HG03039 (cell line): ENCODE measurements around the gene ADAMTS9.

ENCODE experiments used
- ATAC-seq: cut with Tn5 transposase; IDR thresholded peaks from one replicate; pipeline ENCODE4 v1.9.1; 2021; ENCODE audit warnings: mild to moderate bottlenecking, moderate library complexity; ENCODE audit not compliant: unreplicated experiment

The ADAMTS9 gene, protein sequence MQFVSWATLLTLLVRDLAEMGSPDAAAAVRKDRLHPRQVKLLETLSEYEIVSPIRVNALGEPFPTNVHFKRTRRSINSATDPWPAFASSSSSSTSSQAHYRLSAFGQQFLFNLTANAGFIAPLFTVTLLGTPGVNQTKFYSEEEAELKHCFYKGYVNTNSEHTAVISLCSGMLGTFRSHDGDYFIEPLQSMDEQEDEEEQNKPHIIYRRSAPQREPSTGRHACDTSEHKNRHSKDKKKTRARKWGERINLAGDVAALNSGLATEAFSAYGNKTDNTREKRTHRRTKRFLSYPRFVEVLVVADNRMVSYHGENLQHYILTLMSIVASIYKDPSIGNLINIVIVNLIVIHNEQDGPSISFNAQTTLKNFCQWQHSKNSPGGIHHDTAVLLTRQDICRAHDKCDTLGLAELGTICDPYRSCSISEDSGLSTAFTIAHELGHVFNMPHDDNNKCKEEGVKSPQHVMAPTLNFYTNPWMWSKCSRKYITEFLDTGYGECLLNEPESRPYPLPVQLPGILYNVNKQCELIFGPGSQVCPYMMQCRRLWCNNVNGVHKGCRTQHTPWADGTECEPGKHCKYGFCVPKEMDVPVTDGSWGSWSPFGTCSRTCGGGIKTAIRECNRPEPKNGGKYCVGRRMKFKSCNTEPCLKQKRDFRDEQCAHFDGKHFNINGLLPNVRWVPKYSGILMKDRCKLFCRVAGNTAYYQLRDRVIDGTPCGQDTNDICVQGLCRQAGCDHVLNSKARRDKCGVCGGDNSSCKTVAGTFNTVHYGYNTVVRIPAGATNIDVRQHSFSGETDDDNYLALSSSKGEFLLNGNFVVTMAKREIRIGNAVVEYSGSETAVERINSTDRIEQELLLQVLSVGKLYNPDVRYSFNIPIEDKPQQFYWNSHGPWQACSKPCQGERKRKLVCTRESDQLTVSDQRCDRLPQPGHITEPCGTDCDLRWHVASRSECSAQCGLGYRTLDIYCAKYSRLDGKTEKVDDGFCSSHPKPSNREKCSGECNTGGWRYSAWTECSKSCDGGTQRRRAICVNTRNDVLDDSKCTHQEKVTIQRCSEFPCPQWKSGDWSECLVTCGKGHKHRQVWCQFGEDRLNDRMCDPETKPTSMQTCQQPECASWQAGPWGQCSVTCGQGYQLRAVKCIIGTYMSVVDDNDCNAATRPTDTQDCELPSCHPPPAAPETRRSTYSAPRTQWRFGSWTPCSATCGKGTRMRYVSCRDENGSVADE (N-terminal part only)

DNA sequence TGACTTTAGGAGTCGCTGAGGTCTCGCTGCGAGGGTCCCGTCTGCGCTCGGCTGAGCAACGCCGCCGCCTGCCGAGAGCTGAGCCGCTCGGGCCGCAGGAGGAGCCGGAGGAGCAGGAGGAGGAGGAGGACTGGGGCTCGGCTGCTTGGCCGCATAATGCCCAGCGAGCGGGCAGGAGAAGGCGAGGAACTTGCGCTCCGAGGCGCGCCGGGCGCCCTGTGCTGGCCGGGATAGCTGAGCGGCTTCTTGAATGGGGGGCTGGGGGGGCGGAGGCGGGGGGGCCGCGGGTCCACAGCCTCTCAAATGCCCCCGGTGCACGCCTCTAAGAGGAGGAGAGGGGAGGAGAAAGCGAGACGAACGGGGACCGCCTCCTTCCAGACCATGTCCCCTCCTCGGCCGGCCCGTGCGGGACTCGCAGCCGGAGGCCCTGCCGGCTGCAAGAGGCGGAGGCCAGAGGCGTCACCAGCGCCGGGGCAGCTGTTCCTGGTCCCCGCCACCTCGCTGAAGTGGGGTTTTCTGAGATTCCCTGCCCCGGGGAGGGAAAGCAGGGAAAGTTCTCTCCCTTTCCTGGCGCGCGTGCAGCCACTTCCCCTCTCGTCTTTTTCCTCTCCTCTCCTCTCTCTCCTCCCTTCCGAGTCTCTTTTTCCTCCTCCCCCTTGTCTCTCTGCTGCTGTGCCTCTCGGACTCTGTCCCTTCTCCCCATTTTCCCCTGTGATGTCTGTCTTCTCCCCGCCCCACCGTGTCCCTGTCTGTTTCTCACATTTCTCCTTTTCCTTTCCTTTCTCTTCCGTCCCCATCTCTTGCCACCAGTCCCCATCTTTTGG lies at the start of gene ADAMTS9:
TSS of gene ADAMTS9 (minus strand) at position 220 of the 824 bp plus-strand sequence. CDS start 343 bp downstream, outside the sequence.
- no peak for ATAC-seq

DNA sequence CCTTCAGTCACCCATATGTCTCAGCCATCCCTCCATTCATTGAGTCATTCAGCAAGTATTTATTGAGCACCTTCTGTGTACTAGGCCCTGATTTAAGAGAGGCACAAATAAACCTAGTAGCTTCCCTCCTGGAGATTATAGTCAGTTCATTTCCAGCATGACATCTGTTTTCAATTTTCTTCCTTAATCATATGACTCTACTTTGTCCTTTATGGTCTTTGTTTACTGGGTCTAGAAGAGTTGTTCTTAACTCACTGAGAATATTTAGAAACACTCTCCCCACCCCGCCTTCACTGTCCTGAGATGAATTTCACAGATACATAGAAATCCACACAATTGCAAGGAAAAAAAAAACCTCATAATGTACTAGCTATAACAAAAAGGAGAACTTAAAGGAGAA lies 44.8 kb upstream of the ADAMTS9 start:
- no peak for ATAC-seq

DNA sequence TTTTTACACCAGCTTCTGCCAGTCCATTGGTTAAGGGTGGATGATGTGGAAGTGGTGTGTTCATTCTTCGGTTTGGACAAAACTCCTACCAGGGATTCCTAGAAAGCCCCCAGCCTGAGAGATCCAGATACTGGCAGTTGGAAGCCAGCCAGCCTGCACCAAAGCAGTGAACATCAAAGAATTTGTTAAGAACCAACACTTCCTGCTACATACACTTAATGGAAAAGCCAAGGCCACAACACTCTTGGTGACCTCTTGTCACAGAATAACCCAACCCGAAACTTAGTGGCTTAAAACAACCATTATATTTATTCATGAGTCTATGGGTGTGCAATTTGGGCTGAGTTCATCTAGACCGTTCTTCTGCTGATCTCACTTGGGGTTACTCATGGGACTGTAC lies 42.9 kb upstream of the ADAMTS9 start:
- ATAC-seq = no peak

DNA sequence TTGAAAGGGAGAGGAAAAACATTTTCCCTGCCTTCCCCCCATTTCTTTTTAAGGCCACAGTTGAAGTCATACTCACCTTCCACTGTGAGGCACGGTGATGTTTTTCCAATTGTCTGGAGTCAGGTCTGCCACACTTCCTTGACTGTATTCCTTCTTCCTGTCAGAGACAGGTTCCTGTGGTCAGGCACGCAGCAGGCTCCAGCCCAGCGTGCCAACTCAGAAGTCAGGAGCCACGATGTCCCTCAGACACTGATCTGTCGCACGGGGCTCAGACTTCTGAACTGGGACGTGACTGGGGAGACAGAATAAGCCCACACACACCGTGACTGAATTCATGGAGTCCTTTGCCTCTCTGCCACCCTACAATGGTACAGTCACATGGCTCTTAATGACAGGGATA lies 41.2 kb upstream of the ADAMTS9 start:
- ATAC-seq = no peak

DNA sequence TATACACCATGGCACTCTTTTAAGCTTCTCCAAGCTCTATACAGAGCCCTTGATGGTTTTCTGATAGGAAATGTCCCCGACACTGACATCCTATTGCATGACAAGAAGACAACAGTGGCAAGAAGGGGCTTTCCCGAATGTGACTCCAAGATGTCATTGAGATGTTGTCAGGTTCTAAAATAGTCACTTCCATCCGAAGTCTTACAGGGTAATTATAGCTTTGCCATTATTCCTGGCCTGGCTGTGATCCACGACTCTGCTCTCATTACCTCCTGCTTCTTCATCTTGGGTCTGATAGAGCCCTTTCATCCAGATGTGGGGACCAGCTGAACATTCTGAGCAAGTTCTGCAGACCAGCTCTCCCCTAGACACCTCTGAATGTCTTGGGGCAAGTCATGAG lies 40.6 kb upstream of the ADAMTS9 start:
- no peak for ATAC-seq

DNA sequence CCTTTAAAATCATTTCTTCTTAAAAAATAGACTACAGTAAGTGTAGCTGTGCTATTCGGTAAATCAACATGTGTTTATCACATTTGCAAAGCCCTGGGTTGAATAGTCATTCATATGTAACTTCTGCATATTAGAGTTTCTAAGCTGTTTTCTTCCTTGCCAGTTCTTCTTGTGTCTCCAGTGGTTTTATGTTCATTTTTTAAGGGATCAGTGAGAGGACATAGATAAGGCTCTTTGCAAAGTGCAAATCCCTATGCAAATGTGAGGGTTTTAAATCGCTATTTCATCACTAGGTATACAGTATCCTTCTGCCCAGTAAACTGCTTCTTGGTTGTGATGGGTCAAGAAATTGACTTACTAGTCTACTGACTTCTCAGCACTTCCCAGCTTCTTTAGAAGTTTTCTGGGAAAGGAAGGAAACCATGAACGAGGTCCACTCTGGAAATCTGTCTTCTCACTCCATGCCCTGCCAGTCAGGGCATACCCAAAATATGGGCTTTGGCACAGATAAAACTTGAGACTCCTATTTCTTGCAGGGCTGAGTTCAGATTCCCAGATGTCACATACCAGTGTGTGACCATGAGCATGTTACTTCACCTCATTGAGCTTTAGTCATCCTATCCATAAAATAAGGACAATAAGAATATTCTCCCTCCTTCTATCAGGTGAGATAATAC lies 38.8 kb upstream of the ADAMTS9 start:
- no peak for ATAC-seq

DNA sequence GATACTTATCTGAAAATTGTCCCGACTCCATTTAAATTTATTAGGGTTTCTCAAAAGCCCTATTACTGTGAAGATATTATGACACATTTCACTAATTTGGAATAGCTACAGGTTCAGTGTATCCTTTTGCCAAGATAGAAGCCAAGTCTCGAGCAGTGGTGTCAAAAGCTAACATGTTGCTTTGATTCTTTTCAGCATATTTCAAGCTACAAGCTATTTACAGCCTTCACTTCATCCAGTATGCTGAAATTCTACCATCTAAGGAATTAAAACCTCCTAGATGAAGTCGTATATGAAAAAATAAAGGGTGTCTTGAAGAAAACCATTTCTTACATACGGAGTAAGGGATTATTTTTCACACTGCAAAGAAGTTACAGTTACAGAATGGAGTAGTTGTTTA lies 31.2 kb upstream of the ADAMTS9 start:
- ATAC-seq = no peak

DNA sequence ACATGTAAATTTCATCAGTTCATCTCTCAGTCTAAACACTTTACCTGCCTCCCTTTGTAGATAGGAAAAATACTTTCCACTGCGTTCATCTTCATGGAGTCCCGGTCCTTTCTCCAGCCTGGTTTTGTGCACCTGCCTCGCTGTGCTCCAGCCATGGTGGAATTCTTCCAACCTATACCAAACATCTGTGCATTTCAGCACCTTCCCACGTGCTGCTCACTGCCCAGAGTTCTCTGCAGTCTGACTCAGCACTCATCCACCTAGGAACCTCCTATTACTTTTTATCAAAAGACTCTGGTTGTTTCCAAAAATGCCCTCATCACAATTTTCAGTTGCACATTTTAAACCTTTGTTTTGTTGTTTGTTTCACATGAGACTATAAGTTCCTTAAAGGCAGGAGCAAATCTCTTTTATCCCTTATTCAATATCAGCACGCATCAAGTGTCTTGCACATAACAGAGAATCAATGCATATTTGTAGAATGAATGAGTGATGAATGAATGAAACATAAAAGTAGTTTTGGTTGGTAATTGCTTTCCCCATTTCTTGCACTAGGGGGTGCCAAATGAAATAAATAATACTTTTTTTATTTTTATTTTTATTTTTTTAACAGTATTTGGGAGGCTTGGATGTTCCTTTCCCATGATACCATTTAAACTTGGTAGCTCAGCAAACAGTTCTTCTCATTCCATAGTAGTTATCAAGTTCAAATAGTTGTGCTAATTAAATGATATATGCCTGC lies 30.2 kb upstream of the ADAMTS9 start:
- ATAC-seq = no peak

DNA sequence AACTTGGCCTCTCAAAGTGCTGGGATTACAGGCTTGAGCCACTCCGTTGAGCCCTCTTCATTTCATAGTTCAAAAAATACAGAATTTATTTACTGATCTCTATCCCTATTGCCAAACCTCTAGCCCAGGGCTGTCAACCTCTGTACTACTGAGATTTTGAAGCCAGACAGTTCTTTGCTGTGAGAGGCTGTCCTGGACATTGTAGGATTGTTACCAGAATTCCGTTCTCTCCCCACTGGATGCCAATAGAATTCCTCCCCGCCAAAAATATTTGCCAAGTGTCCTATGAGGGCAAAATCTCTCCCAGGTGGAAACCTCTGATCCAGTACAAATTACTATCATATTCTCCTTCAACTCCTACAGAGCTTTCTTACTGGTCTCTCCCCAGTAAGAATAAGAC lies 29.6 kb upstream of the ADAMTS9 start:
- no peak for ATAC-seq

DNA sequence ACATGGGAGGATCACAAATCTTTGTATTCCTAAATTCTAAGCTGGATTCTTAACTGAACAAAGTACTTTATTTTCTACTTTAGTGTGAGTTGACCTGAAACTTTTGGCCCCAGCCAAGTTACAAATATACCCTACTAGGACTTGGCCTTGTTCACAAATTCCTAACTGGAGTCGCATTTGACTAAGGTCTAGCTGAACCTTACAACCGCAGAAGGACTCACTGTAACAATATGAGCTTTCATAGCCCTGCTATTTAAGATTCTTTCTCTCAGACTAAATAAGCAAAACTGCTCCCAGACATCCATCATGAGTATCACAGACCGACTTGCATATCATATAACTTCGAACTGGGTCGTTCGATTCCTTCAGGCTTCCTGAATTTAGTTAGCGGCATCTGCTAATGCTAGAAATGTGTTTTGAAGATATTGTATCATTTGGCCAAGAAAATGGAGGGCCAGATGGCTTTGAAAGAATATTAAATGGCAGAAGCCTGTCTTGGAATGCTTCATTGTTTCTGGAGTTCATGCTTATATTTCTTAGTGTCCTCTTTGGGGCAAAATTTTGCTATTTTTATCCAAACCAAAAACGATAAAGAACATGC lies 28.4 kb upstream of the ADAMTS9 start:
- no peak for ATAC-seq

DNA sequence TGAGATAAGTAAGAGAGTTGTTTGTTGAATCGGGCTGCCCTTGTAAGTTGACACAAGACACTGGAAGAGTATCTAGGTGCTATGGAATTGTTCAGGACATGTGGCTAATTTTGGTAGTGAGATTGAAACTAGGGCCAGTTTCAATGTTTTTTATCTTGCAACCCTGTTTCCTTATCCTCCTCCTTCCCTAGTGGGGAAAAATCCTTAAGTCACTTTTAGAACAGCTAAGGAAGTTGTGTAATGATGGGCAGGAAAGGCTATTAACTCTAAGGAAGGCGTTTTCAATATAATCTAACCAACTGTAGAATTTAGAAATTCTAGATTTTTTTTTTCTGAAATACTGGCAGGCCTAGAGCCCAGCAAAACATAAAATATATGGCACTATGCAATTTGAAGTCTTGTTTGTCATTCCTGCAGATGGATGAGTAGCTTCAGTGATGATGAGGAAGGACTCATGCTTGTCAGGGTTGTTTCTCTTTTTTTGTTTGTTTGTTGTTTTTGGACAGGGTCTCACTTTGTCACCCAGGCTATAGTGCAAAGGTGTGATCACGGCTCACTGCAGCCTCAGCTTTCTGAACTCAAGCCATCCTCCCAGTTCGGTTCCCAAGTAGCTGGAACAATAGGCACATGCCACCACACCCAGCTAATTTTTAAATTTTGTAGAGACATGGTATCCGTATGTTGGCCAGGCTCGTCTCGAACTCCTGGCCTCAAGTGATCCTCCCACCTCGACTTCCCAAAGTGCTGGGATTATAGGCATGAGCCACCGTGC lies 27.6 kb upstream of the ADAMTS9 start:
- ATAC-seq = no peak

DNA sequence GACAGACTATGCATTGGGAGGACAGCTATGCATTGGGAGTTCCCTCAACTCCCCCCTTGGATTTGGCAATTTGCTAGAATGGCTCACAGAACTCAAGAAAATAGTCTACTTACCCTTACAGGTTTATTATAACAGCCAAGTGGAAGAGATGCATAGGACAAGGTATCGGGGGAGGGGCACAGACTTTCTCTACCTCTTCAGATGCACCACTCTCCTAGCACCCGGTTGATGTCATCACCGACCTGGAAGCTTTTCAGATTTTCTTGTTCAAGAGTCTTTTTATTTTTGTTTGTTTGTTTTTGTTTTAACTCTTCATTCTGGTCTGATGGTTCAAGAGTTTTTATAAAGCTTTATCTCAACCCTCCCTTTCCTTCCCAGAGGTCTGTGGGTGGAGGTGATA lies 20.7 kb upstream of the ADAMTS9 start:
- ATAC-seq = no peak

DNA sequence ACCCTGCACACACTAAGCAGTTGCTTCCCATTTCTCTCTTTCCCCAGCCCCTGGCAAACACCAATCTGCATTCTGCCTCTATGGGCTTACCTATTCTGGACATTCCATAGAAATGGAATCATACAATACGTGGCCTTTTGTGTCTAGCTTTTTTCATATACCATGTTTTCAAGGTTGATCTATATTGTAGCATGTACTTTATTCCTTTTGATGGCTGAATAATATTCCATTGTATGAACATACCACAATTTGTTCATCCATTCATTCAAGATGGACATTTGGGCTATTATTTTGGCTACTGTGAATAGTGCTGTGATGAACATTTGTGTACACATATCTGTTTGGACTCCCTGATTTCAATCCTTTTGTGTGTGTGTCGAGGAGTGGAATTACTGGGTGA lies 18.1 kb upstream of the ADAMTS9 start:
- ATAC-seq = no peak

DNA sequence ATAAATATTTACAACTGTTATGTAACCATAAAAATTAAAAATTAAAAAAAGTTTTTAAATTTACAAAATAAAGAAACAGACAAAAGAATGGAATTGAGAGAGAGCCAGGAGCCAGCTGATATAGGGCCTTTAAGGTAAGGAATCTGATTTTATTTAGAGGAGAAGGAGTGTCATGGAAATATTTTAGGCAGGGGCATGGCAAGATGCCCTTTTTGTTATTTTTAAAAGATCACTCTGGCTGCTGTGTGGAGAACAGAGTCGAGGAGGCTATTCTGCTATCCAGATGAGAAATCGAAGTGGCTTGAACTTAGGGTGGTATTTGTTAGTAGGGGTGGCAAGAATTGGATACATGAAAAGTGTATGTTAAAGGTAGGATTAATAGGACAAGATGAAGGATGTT lies 9.1 kb upstream of the ADAMTS9 start:
- ATAC-seq = no peak

DNA sequence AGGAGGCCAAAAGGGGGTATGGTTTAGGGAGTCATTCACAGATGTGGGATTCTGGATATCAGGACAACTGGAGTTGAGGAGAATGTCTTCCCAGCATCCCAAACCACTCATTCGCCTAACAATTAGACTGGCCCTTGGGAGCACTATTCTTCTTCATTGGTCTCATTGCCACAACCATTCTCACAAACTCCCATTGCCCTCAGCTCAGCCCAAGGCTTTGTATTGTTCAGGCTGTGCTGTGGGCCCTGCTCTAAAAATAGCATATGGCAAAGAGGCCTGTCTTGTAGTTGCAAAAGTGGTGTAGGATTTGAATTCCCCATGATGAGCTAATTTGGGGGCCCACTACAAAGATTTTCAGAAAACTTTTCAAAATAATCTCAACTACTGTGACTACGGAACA lies 6.3 kb upstream of the ADAMTS9 start:
- ATAC-seq = no peak

DNA sequence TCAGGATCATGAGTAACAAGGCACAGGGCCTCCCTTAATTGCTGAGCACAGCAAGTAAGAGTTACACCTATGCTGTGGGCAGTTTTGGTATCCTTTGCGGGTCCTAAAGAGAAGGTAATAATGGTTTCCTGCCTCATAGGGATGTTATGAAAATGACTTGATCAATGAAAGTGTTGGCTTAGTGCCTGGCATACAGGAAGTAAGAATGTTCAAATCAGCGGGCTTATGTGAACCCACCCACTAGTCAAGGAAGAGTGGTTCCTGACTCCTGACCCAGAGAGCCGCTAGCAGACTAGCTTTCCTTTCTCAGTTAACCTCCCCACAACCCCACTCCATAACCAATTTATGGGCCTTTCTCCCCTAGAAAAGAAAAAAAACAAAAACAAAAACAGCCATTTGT lies 5.2 kb upstream of the ADAMTS9 start:
- no peak for ATAC-seq

DNA sequence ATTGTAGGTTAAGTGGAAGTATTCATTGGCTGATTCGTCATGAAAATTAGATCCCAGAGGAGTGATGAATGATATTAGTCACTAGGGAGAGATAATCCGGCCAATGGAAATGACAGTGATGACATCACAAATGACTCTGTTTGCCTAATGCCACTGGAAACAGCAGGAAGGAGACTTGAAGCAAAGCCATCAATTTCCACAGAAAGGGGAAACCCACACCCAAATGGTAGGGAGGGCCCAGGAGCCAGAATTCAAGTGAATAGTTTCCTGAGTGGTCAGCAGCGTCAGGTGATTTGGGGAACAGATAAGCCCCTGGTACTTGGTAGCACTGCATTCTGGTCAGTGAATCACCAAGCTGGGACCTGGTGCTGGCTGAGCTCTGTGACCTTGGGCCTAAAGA lies 3.3 kb upstream of the ADAMTS9 start:
- no peak for ATAC-seq
